HepG2 (cell line): Measurements from ENCODE around the gene SLC16A3. TPM values are rescaled to one million over a fixed set of nuclear protein-coding genes. Genes with fewer than 3 reads are reported as not detected.

Experiments
- ATAC-seq: fragments of 200-7000 bp; cut with Tn5 transposase; 3 replicates; pipeline ENCODE4 v1.9.1; 2020; ENCODE audit warnings: mild to moderate bottlenecking, moderate library complexity
- BruUV-seq: library from RNA; stranded (reverse); fragments of 400-500 nt; replicated peaks from 2 replicates; lab custom pipeline; 2021; lab: Mats Ljungman, UMichigan
- CTCF ChIA-PET: fragments of 300-600 bp; formaldehyde crosslinking; extraction: SDS; loops from one replicate; lab custom pipeline; 2021; ENCODE audit warnings: low total read pairs, inconsistent platforms, low intra/inter-chr PET ratio; lab: Yijun Ruan, JAX
- POLR2A ChIA-PET: fragments of 350-600 bp; sonication (Branson Sonifier 250); formaldehyde crosslinking; loops from one replicate; lab custom pipeline; 2020; ENCODE audit warnings: antibody characterized with exemption, inconsistent platforms; lab: Yijun Ruan, JAX
- DNase-seq: peaks from one replicate; pipeline ENCODE4 v3.0.0-alpha.2; 2015; ENCODE audit warnings: low spot score
- FAIRE-seq: peaks from 3 replicates; lab custom pipeline; 2011; peaks lifted over from hg19 to GRCh38; lab: Jason Lieb, UNC
- H2AFZ ChIP-seq: one replicate; pipeline ENCODE4 v1.6.1; 2011; ENCODE audit warnings: low read length, inconsistent platforms
- H3K27ac ChIP-seq: fragments of 300-600 bp; 3 replicates; pipeline ENCODE4 v1.8.0; 2011; ENCODE audit warnings: mixed run types, mild to moderate bottlenecking, mixed read lengths, low read length, inconsistent platforms; ENCODE audit not compliant: insufficient read depth; ENCODE audit errors: extremely low read length
- H3K27me3 ChIP-seq, 2 experiments: fragments of 200-600 bp in 1 of 2; 2 replicates in 1 of 2; 3 replicates in 1 of 2; pipeline versions ENCODE4 v1.6.0 to v1.8.0; 2011; ENCODE audit warnings: low read length in 2 of 2, mild to moderate bottlenecking in 2 of 2, moderate library complexity in 2 of 2, inconsistent platforms in 1 of 2; ENCODE audit not compliant: insufficient read depth in 2 of 2, control insufficient read depth in 1 of 2
- H3K36me3 ChIP-seq, 2 experiments: fragments of 200-600 bp in 1 of 2; replicated peaks in 1 of 2; 2 replicates in 1 of 2; 3 replicates in 1 of 2; pipeline versions ENCODE4 v1.5.1 to v1.8.0; 2011; ENCODE audit warnings: low read length in 2 of 2, inconsistent platforms in 1 of 2; ENCODE audit not compliant: insufficient read depth in 2 of 2, control insufficient read depth in 1 of 2
- H3K4me1 ChIP-seq: 2 replicates; pipeline ENCODE4 v1.5.1; 2012; ENCODE audit warnings: low read length, inconsistent platforms; ENCODE audit not compliant: insufficient read depth
- H3K4me2 ChIP-seq: 2 replicates; pipeline ENCODE4 v1.6.0; 2011; ENCODE audit warnings: low read depth, low read length, inconsistent platforms
- H3K4me3 ChIP-seq, 3 experiments: fragments of 200-600 bp in 1 of 3; sonication (generic), shearing (Covaris generic) in 1 of 3; replicated peaks in 1 of 3; 2 replicates each; pipeline ENCODE4 v1.5.1; 2011 to 2016; ENCODE audit warnings: low read length in 3 of 3, inconsistent platforms in 2 of 3, low read depth in 2 of 3, mild to moderate bottlenecking in 2 of 3, control low read depth in 1 of 3, mixed read lengths in 1 of 3; ENCODE audit not compliant: insufficient read depth in 1 of 3
- H3K79me2 ChIP-seq: one replicate; pipeline ENCODE4 v1.6.1; 2011; ENCODE audit warnings: low read length, inconsistent platforms; ENCODE audit not compliant: insufficient read depth
- H3K9ac ChIP-seq: 2 replicates; pipeline ENCODE4 v1.6.0; 2011; ENCODE audit warnings: mild to moderate bottlenecking, low read depth, low read length, inconsistent platforms; ENCODE audit not compliant: insufficient read depth
- H3K9me3 ChIP-seq: 2 replicates; pipeline ENCODE4 v1.5.1; 2012; ENCODE audit warnings: mild to moderate bottlenecking, low read length
- H4K20me1 ChIP-seq: 2 replicates; pipeline ENCODE4 v1.6.0; 2011; ENCODE audit warnings: inconsistent platforms, mild to moderate bottlenecking, low read length, moderate library complexity; ENCODE audit not compliant: insufficient read depth
- ATF7 ChIP-seq, 2 experiments: fragments of 450-650 bp in 1 of 2; sonication (generic) in 1 of 2; formaldehyde crosslinking in 1 of 2; IDR thresholded peaks; 2 replicates each; pipeline versions ENCODE4 v1.4.0 to v1.6.1; 2016 to 2020; ENCODE audit warnings: antibody characterized with exemption in 1 of 2, mild to moderate bottlenecking in 1 of 2, missing genetic modification reagents in 1 of 2
- CC2D1A ChIP-seq: sonication (generic); formaldehyde crosslinking; IDR thresholded peaks from 2 replicates; pipeline ENCODE4 v1.8.1; 2023; ENCODE audit warnings: mild to moderate bottlenecking, missing genetic modification reagents
- DPF2 ChIP-seq: sonication (generic); formaldehyde crosslinking; IDR thresholded peaks from 2 replicates; pipeline ENCODE4 v1.4.0; 2020; ENCODE audit warnings: mild to moderate bottlenecking, low read depth, missing genetic modification reagents, borderline replicate concordance
- ELF1 ChIP-seq: sonication (generic); formaldehyde crosslinking; IDR thresholded peaks from 2 replicates; pipeline ENCODE4 v1.4.0; 2020; ENCODE audit warnings: missing genetic modification reagents
- HNF1A ChIP-seq, 2 experiments: sonication (generic) in 1 of 2; formaldehyde crosslinking in 1 of 2; IDR thresholded peaks; 2 replicates each; pipeline versions ENCODE4 v1.4.0 to v1.6.1; 2016 to 2020; ENCODE audit warnings: borderline replicate concordance in 1 of 2, low read depth in 1 of 2, mild to moderate bottlenecking in 1 of 2, missing genetic modification reagents in 1 of 2
- HNRNPLL ChIP-seq: fragments of 200-400 bp; formaldehyde crosslinking; IDR thresholded peaks from 2 replicates; pipeline ENCODE4 v1.6.1; 2017; ENCODE audit warnings: mild to moderate bottlenecking, low read depth, low read length; ENCODE audit not compliant: poor library complexity, severe bottlenecking
- MXD1 ChIP-seq: sonication (generic); formaldehyde crosslinking; IDR thresholded peaks from 2 replicates; pipeline ENCODE4 v1.4.0; 2020; ENCODE audit warnings: mild to moderate bottlenecking, missing genetic modification reagents
- POLR2AphosphoS2 ChIP-seq: IDR thresholded peaks from 2 replicates; pipeline ENCODE4 v1.6.1; 2011; ENCODE audit warnings: low read depth, low read length, improper control_type of control experiment
- PTBP1 ChIP-seq: fragments of 200-400 bp; formaldehyde crosslinking; IDR thresholded peaks from 2 replicates; pipeline ENCODE4 v1.6.1; 2018; ENCODE audit warnings: low read length, low read depth; ENCODE audit not compliant: poor library complexity, severe bottlenecking
- SIX4 ChIP-seq: sonication (generic); formaldehyde crosslinking; IDR thresholded peaks from 2 replicates; pipeline ENCODE4 v1.4.0; 2020; ENCODE audit warnings: missing genetic modification reagents
- ZNF205 ChIP-seq: IDR thresholded peaks from 2 replicates; pipeline ENCODE4 v1.6.1; 2018; ENCODE audit warnings: missing biosample characterization, missing genetic modification reagents
- ZNF260 ChIP-seq: sonication (generic); formaldehyde crosslinking; IDR thresholded peaks from 2 replicates; pipeline ENCODE4 v1.4.0; 2020; ENCODE audit warnings: missing genetic modification reagents, low read depth, mild to moderate bottlenecking, borderline replicate concordance
- ZNF292 ChIP-seq: sonication (generic); formaldehyde crosslinking; IDR thresholded peaks from 2 replicates; pipeline ENCODE4 v1.8.1; 2022; ENCODE audit warnings: mild to moderate bottlenecking, low read depth, missing genetic modification reagents, borderline replicate concordance
- ZNF382 ChIP-seq: sonication (generic); formaldehyde crosslinking; IDR thresholded peaks from 2 replicates; pipeline ENCODE4 v1.5.0; 2020; ENCODE audit warnings: missing genetic modification reagents, mild to moderate bottlenecking, borderline replicate concordance
- ZNF530 ChIP-seq: sonication (generic); formaldehyde crosslinking; IDR thresholded peaks from 2 replicates; pipeline ENCODE4 v1.5.0; 2020; ENCODE audit warnings: low read depth, mild to moderate bottlenecking, missing genetic modification reagents
- ZNF572 ChIP-seq: sonication (generic); formaldehyde crosslinking; IDR thresholded peaks from 2 replicates; pipeline ENCODE4 v1.5.1; 2020; ENCODE audit warnings: mild to moderate bottlenecking, missing genetic modification reagents
- WGBS: methylation state at CpG from one replicate; pipeline ENCODE4 v1.1.6; 2017; ENCODE audit warnings: low lambda C conversion rate; 5-methylcytosine and 5-hydroxymethylcytosine counted together
- in situ Hi-C: cut with HindIII; loops from 2 replicates; pipeline ENCODE4 v1.10.0; 2017; ENCODE audit warnings: low pct_unique_long_range_greater_than_20kb; ENCODE audit not compliant: extremely low pct_ligation_motif_present
- intact Hi-C: fragments of 100-400 bp; cut with micrococcal nuclease; formaldehyde crosslinking; loops from one replicate; pipeline ENCODE4 v1.10.0; 2022; ENCODE audit not compliant: unreplicated experiment
- polyA plus RNA-seq, 8 experiments: library from polyadenylated mRNA; depleted of rRNA in 3 of 8; stranded (reverse) in 7 of 8; unstranded in 1 of 8; fragments of >200 nt; fragmentation: Illumina TruSeq in 4 of 8; extraction: Trizol in 4 of 8; gene quantifications; 2 replicates each; pipeline versions ENCODE4 v1.2.1 to v1.2.3, GENCODE V29; 2011 to 2016; ENCODE audit warnings: low read depth in 4 of 8, missing spikeins in 1 of 8, mixed read lengths in 1 of 8; ENCODE audit not compliant: insufficient read depth in 1 of 8
- total RNA-seq, 5 experiments: library from RNA; depleted of rRNA; stranded (reverse); fragments of >200 nt; fragmentation: Illumina TruSeq; extraction: Trizol; gene quantifications; 2 replicates each; pipeline ENCODE4 v1.2.3, GENCODE V29; 2016; ENCODE audit warnings: low read depth in 1 of 5

The SLC16A3 gene
- total and polyA plus RNA-seq, 2 of the 13 experiments (the other 11 are each of a cell fraction or from before 2014, with no cell fraction given) = 242 to 349 TPM

- TF ChIP-seq ZNF292 (CRISPR knock-in tag) (peak; percentile 47; the same call in 1 of the 2 replicates), HNF1A (IDR thresholded peaks at IDR 0.05; ENCODE audit: low read depth) (no peak), HNF1A (CRISPR knock-in tag; IDR thresholded peaks at IDR 0.05; ENCODE audit: borderline replicate concordance) (peak; percentile 51; the same call in 1 of the 2 replicates)
These were observed 3.3 kb upstream of the SLC16A3 start (continued) for GRCh38 chr17:82225368-82226029.

- H3K4me3 ChIP-seq = peak overlapping the region; percentile 56 to 77 (median 60); a peak in 5 of 6 replicates
- H3K79me2 ChIP-seq = peaks cover 21% of the 10 kb centered on the region
- no peaks in the 10 kb centered on the region for H3K36me3 ChIP-seq
- no peak overlapping the region for H2AFZ ChIP-seq
- peaks cover 18% of the 10 kb centered on the region; the same call in 1 of the 2 replicates for H4K20me1 ChIP-seq
- 58% methylated on average over 9 of the region's 15 CpGs for WGBS
- intact Hi-C loops (no loop called here), in situ Hi-C loops (no loop called here)
- ChIA-PET POLR2A (interaction anchor here (0.8 to 3.2 kb wide), 11 partner anchors 9 to 249 kb away, joined by 3 to 29 read pairs (median 3); partner anchors contain the start of gene CCDC57), CTCF (no interaction called here)
- H3K9ac ChIP-seq = peak overlapping the region; percentile 66
- H3K27ac ChIP-seq = peak overlapping the region; percentile 27
- H3K4me1 ChIP-seq = peaks cover 56% of the 10 kb centered on the region
- no peak for FAIRE-seq
- H3K27me3 ChIP-seq = no peaks in the 10 kb centered on the region; a peak in 1 of 5 replicates
- H3K4me2 ChIP-seq = peak overlapping the region; percentile 95
- no peak for ATAC-seq
- DNase-seq = no peak
- BruUV-seq = no TSS peak
- no peaks in the 10 kb centered on the region for H3K9me3 ChIP-seq
- TF ChIP-seq SIX4 (CRISPR knock-in tag) (no peak), ZNF382 (no peak), ZNF260 (no peak), ATF7 (IDR thresholded peaks at IDR 0.05) (no peak), ATF7 (CRISPR knock-in tag; IDR thresholded peaks at IDR 0.05) (peak; percentile 44; the same call in 1 of the 2 replicates), DPF2 (CRISPR knock-in tag) (no peak), ZNF572 (0 out of 2 replicates have a peak, but pooled peaks have one; percentile 62), ELF1 (CRISPR knock-in tag) (no peak), PTBP1 (no peak), MXD1 (CRISPR knock-in tag) (peak; percentile 5; the same call in 1 of the 2 replicates), ZNF530 (CRISPR knock-in tag) (no peak), HNRNPLL (peak; percentile 3), ZNF205 (CRISPR knock-in tag) (no peak), CC2D1A (CRISPR knock-in tag) (no peak), POLR2AphosphoS2 (no peak)
These were observed 2.6 kb upstream of the SLC16A3 start for GRCh38 chr17:82226146-82226808.
